Kidney capillary endothelial cell (primary cell): ENCODE results near the gene HERC5.
"Not testable (repeated sequence)": the region's sequence is repeated elsewhere in the genome, so short reads cannot be mapped to it uniquely, and the experiment has no call there.

ENCODE experiments used
- DNase-seq: peaks from one replicate; pipeline ENCODE4 v3.0.0-alpha.2; 2018; ENCODE audit warnings: low spot score

Gene HERC5

GRCh38 chr4:88448211-88448765 lies 8.6 kb upstream of the HERC5 start:
- DNase-seq: not testable (repeated sequence)

- no peak for DNase-seq
Measured at GRCh38 chr4:88448889-88449288, 8.0 kb upstream of the HERC5 start.

GRCh38 chr4:88449290-88449689 lies 7.6 kb upstream of the HERC5 start:
- DNase-seq: no peak

- no peak for DNase-seq
Measured at GRCh38 chr4:88451205-88451604, 5.7 kb upstream of the HERC5 start.

- no peak for DNase-seq
Measured at GRCh38 chr4:88452912-88453311, 4.0 kb upstream of the HERC5 start.

GRCh38 chr4:88457307-88458103 lies 586 bp downstream of the HERC5 start:
- peak; percentile 10 for DNase-seq

GRCh38 chr4:88458104-88458740 lies 1.3 kb downstream of the HERC5 start:
- no peak for DNase-seq

- DNase-seq: no peak
Measured at GRCh38 chr4:88465653-88466192, 8.8 kb downstream of the HERC5 start.

GRCh38 chr4:88467392-88467791 lies 10.5 kb downstream of the HERC5 start:
- no peak for DNase-seq

GRCh38 chr4:88477229-88477860 lies 20.4 kb downstream of the HERC5 start:
- no peak for DNase-seq

- DNase-seq: no peak
Measured at GRCh38 chr4:88478247-88478646, 21.3 kb downstream of the HERC5 start.

- DNase-seq: no peak
Measured at GRCh38 chr4:88481537-88481936, 24.6 kb downstream of the HERC5 start.

- DNase-seq: no peak
Measured at GRCh38 chr4:88489100-88489761, 32.3 kb downstream of the HERC5 start.

GRCh38 chr4:88497859-88498409 lies 41.0 kb downstream of the HERC5 start:
- DNase-seq: no peak

GRCh38 chr4:88503344-88503743 lies 46.4 kb downstream of the HERC5 start:
- no peak for DNase-seq

- DNase-seq: no peak
Measured at GRCh38 chr4:88511236-88511635, 54.3 kb downstream of the HERC5 start.

- DNase-seq: no peak
Measured at GRCh38 chr4:88514557-88515511, 57.9 kb downstream of the HERC5 start.

GRCh38 chr4:88516746-88517145 lies 59.8 kb downstream of the HERC5 start:
- DNase-seq: no peak

- DNase-seq: no peak
Measured at GRCh38 chr4:88517825-88518224, 60.9 kb downstream of the HERC5 start.

- DNase-seq: no peak
Measured at GRCh38 chr4:88518911-88519310, 62.0 kb downstream of the HERC5 start.
